Mesendoderm (in vitro differentiated cells): Measurements from ENCODE around the gene C5orf52.
"Not testable (repeated sequence)": the region's sequence is repeated elsewhere in the genome, so short reads cannot be mapped to it uniquely, and the experiment has no call there.

ENCODE experiments used
- DNase-seq: peaks from one replicate; pipeline ENCODE4 v3.0.0; 2013
- H2AK5ac ChIP-seq: 2 replicates; pipeline ENCODE4 v1.6.1; 2013; ENCODE audit warnings: low read length, inconsistent platforms
- H2BK120ac ChIP-seq: 2 replicates; pipeline ENCODE4 v1.6.1; 2013; ENCODE audit warnings: low read depth, mild to moderate bottlenecking, low read length, moderate library complexity, mixed read lengths
- H2BK15ac ChIP-seq: replicated peaks from 2 replicates; pipeline ENCODE4 v1.6.1; 2013; ENCODE audit warnings: low read depth, mild to moderate bottlenecking, moderate library complexity
- H2BK5ac ChIP-seq: 2 replicates; pipeline ENCODE4 v1.6.1; 2013; ENCODE audit warnings: low read length, inconsistent platforms
- H3K18ac ChIP-seq: 2 replicates; pipeline ENCODE4 v1.6.1; 2013; ENCODE audit warnings: mild to moderate bottlenecking, low read length, mixed read lengths
- H3K23ac ChIP-seq: one replicate; pipeline ENCODE4 v1.6.1; 2013; ENCODE audit warnings: low read length
- H3K27ac ChIP-seq: 2 replicates; pipeline ENCODE4 v1.5.1; 2013; ENCODE audit warnings: low read depth, mild to moderate bottlenecking, inconsistent platforms, low read length, moderate library complexity
- H3K27me3 ChIP-seq: 2 replicates; pipeline ENCODE4 v1.6.1; 2013; ENCODE audit warnings: low read length, control low read depth, mild to moderate bottlenecking, inconsistent platforms; ENCODE audit not compliant: insufficient read depth, poor library complexity
- H3K36me3 ChIP-seq: 2 replicates; pipeline ENCODE4 v1.6.1; 2013; ENCODE audit warnings: low read length, inconsistent platforms; ENCODE audit not compliant: control insufficient read depth, insufficient read depth
- H3K4ac ChIP-seq: one replicate; pipeline ENCODE4 v1.6.1; 2013; ENCODE audit warnings: low read depth, mild to moderate bottlenecking, low read length, moderate library complexity
- H3K4me1 ChIP-seq: 2 replicates; pipeline ENCODE4 v1.6.1; 2013; ENCODE audit warnings: low read depth, low read length, inconsistent platforms; ENCODE audit not compliant: control insufficient read depth
- H3K4me2 ChIP-seq: 2 replicates; pipeline ENCODE4 v1.6.1; 2013; ENCODE audit warnings: low read length
- H3K4me3 ChIP-seq: 2 replicates; pipeline ENCODE4 v1.5.1; 2013; ENCODE audit warnings: mild to moderate bottlenecking, low read length
- H3K56ac ChIP-seq: one replicate; pipeline ENCODE4 v1.6.1; 2013; ENCODE audit warnings: low read length
- H3K79me1 ChIP-seq: 2 replicates; pipeline ENCODE4 v1.6.1; 2013; ENCODE audit warnings: low read length, inconsistent platforms
- H3K79me2 ChIP-seq: 2 replicates; pipeline ENCODE4 v1.6.1; 2013; ENCODE audit warnings: mild to moderate bottlenecking, low read length; ENCODE audit not compliant: control insufficient read depth, insufficient read depth
- H3K9ac ChIP-seq: 2 replicates; pipeline ENCODE4 v1.6.1; 2013; ENCODE audit warnings: low read length, inconsistent platforms
- H4K5ac ChIP-seq: one replicate; pipeline ENCODE4 v1.6.1; 2013; ENCODE audit warnings: low read length
- H4K8ac ChIP-seq: one replicate; pipeline ENCODE4 v1.6.1; 2013; ENCODE audit warnings: low read depth, mild to moderate bottlenecking, control low read depth, low read length, moderate library complexity
- WGBS: extraction: QIAGEN DNeasy Blood & Tissue Kit; methylation state at CpG from one replicate; pipeline ENCODE4 v1.1.7; 2013; ENCODE audit warnings: low lambda C conversion rate, missing lambda C conversion rate; ENCODE audit not compliant: insufficient coverage; ENCODE audit errors: extremely low coverage; 5-methylcytosine and 5-hydroxymethylcytosine counted together

The C5orf52 gene

GRCh38 chr5:157680239-157680638 lies 8.9 kb downstream of the C5orf52 start:
- no peak overlapping the region for H3K4me3 ChIP-seq
- no peak overlapping the region for H2AK5ac ChIP-seq
- no peak overlapping the region for H3K4ac ChIP-seq
- H3K79me2 ChIP-seq = no peaks in the 10 kb centered on the region
- H3K36me3 ChIP-seq = no peaks in the 10 kb centered on the region
- H3K4me1 ChIP-seq = no peaks in the 10 kb centered on the region
- no peak overlapping the region for H3K9ac ChIP-seq
- no peak overlapping the region for H2BK5ac ChIP-seq
- no peak for DNase-seq
- H3K79me1 ChIP-seq = no peaks in the 10 kb centered on the region
- H3K18ac ChIP-seq = no peak overlapping the region
- WGBS = no CpG with 5 or more reads among the region's 2 CpGs
- no peak overlapping the region for H3K23ac ChIP-seq
- H3K27ac ChIP-seq = no peak overlapping the region
- no peak overlapping the region for H2BK120ac ChIP-seq
- H3K56ac ChIP-seq = no peak overlapping the region
- no peak overlapping the region for H4K5ac ChIP-seq
- no peaks in the 10 kb centered on the region for H3K27me3 ChIP-seq
- no peak overlapping the region for H3K4me2 ChIP-seq
- H4K8ac ChIP-seq = no peak overlapping the region
- H2BK15ac ChIP-seq = no peak overlapping the region

- no peaks in the 10 kb centered on the region for H3K79me1 ChIP-seq
- H3K27ac ChIP-seq = no peak overlapping the region
- no peak overlapping the region for H4K8ac ChIP-seq
- H3K4me3 ChIP-seq = no peak overlapping the region
- no peaks in the 10 kb centered on the region for H3K27me3 ChIP-seq
- no peak overlapping the region for H3K4ac ChIP-seq
- no peak overlapping the region for H3K56ac ChIP-seq
- H3K36me3 ChIP-seq = no peaks in the 10 kb centered on the region
- H2AK5ac ChIP-seq = no peak overlapping the region
- H3K4me2 ChIP-seq = no peak overlapping the region
- no peak overlapping the region for H4K5ac ChIP-seq
- no peaks in the 10 kb centered on the region for H3K79me2 ChIP-seq
- H2BK15ac ChIP-seq = no peak overlapping the region
- H3K23ac ChIP-seq = no peak overlapping the region
- no peak overlapping the region for H3K18ac ChIP-seq
- H2BK120ac ChIP-seq = no peak overlapping the region
- H2BK5ac ChIP-seq = no peak overlapping the region
- WGBS = no CpG with 5 or more reads among the region's 4 CpGs
- no peaks in the 10 kb centered on the region for H3K4me1 ChIP-seq
- DNase-seq = no peak
- H3K9ac ChIP-seq = no peak overlapping the region
Measured at GRCh38 chr5:157681048-157681447, 9.7 kb downstream of the C5orf52 start.

- Histone ChIP-seq H3K23ac (no peak overlapping the region), H4K8ac (no peak overlapping the region), H3K79me2 (no peaks in the 10 kb centered on the region), H2BK120ac (no peak overlapping the region), H3K36me3 (no peaks in the 10 kb centered on the region), H3K4me1 (no peaks in the 10 kb centered on the region), H2BK15ac (no peak overlapping the region), H3K9ac (no peak overlapping the region), H3K4ac (no peak overlapping the region), H2BK5ac (no peak overlapping the region), H3K4me3 (no peak overlapping the region), H4K5ac (no peak overlapping the region), H3K18ac (no peak overlapping the region), H3K56ac (no peak overlapping the region), H3K27me3 (no peaks in the 10 kb centered on the region), H2AK5ac (no peak overlapping the region), H3K27ac (no peak overlapping the region), H3K79me1 (no peaks in the 10 kb centered on the region), H3K4me2 (no peak overlapping the region)
- no CpG with 5 or more reads among the region's 3 CpGs for WGBS
- no peak for DNase-seq
Measured at GRCh38 chr5:157682257-157682656, 10.9 kb downstream of the C5orf52 start.

- not testable (repeated sequence) for H3K4me2 ChIP-seq, H3K27ac ChIP-seq, H3K79me2 ChIP-seq, H4K8ac ChIP-seq, H3K36me3 ChIP-seq, H4K5ac ChIP-seq, H3K18ac ChIP-seq, H2BK5ac ChIP-seq, H2BK120ac ChIP-seq, H2AK5ac ChIP-seq, H3K79me1 ChIP-seq, H2BK15ac ChIP-seq, H3K9ac ChIP-seq, H3K27me3 ChIP-seq, H3K23ac ChIP-seq, H3K4me1 ChIP-seq, H3K56ac ChIP-seq, H3K4ac ChIP-seq, H3K4me3 ChIP-seq, DNase-seq
- no CpG with 5 or more reads among the region's 14 CpGs for WGBS
Measured at GRCh38 chr5:157686276-157687197, 15.2 kb downstream of the C5orf52 start.

- no peak overlapping the region for H3K4me3 ChIP-seq
- H3K4me2 ChIP-seq = no peak overlapping the region
- no peak overlapping the region for H3K56ac ChIP-seq
- H4K5ac ChIP-seq = no peak overlapping the region
- no peak overlapping the region for H3K9ac ChIP-seq
- no CpG with 5 or more reads among the region's 1 CpG for WGBS
- no peak overlapping the region for H4K8ac ChIP-seq
- H2BK5ac ChIP-seq = no peak overlapping the region
- H3K18ac ChIP-seq = no peak overlapping the region
- H3K4ac ChIP-seq = no peak overlapping the region
- H3K36me3 ChIP-seq = no peaks in the 10 kb centered on the region
- H3K23ac ChIP-seq = no peak overlapping the region
- no peak overlapping the region for H2BK120ac ChIP-seq
- no peaks in the 10 kb centered on the region for H3K4me1 ChIP-seq
- H3K27me3 ChIP-seq = no peaks in the 10 kb centered on the region
- H2BK15ac ChIP-seq = no peak overlapping the region
- H3K79me2 ChIP-seq = no peaks in the 10 kb centered on the region
- no peak for DNase-seq
- H2AK5ac ChIP-seq = no peak overlapping the region
- no peak overlapping the region for H3K27ac ChIP-seq
- H3K79me1 ChIP-seq = no peaks in the 10 kb centered on the region
Measured at GRCh38 chr5:157687198-157687554, 15.8 kb downstream of the C5orf52 start.
